ENCODE measurements around the gene HDGFL3. TPM values are rescaled to one million over a fixed set of nuclear protein-coding genes. Genes with fewer than 3 reads are reported as not detected.
A peak's percentile ranks its signal among the peaks of the same experiment; 100 is the strongest.

HDGFL3 gene
- total and polyA plus RNA-seq, 9 of the 15 experiments (the other 6 are each of a cell fraction or from before 2014, with no cell fraction given): 6.7 to 42.0 (median 31.4) TPM

DNA sequence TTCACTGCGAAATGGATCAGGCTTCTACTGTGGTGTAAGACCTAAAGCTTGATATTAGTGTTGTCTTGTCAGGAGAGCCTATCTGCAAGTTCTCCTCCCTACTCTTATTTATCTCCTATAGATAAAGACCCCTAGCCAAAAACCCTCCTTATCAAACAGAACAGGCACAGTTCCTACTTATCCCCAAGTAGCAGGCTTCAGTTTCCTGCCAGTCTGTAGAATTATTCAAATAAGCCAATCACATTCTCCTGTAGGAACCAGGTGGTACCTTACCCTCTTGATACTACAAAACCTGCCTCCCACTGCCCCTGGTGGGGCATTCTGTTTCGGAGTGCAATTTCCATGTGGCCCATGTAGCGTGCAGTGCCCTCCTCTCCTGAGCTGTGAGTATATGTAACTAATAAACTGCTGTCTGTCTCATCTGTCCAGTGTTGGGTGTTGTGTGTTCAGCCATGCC, 28.7 kb downstream of the HDGFL3 start:
- 0 out of 4 replicates have a peak overlapping the region, but pooled peaks of 1 of the 2 experiments have one; percentile 25 for H3K9ac ChIP-seq (ENCODE audit: insufficient read depth in 1 of 2, low read depth in 2 of 2, low read length in 2 of 2)
- H3K27ac ChIP-seq (ENCODE audit: extremely low read depth, low read depth, low read length): peak overlapping the region; percentile 40
- in situ Hi-C loops (cut with MboI) (no loop called here), intact Hi-C loops (cut with micrococcal nuclease) (no loop called here)
- peak overlapping the region; percentile 49 for H3K4me2 ChIP-seq (ENCODE audit: insufficient read depth, low read length)
- no peaks in the 10 kb centered on the region; the same call in 1 of the 3 replicates for H3K36me3 ChIP-seq (ENCODE audit: control insufficient read depth, insufficient read depth, low read length)
- peak; percentile 59 for FAIRE-seq
- no peaks in the 10 kb centered on the region for H4K20me1 ChIP-seq (replicated peaks; ENCODE audit: control insufficient read depth, insufficient read depth, low read length)
- no peaks in the 10 kb centered on the region for H3K79me2 ChIP-seq (ENCODE audit: control insufficient read depth, insufficient read depth, low read length)
- ATAC-seq: peak; percentile 68
- peak; percentile 40 to 67 (median 61) for DNase-seq (ENCODE audit: extremely low read depth in 1 of 4, low spot score in 3 of 4)
- BruUV-seq (replicated peaks): no TSS peak
- CTCF ChIA-PET (ENCODE audit: low intra/inter-chr PET ratio): no interaction called here
- POLR2A ChIA-PET: interaction anchor here (0.6 kb wide), 1 partner anchor 59 kb away, joined by 3 read pairs; no protein-coding TSS in a partner anchor
- H2AFZ ChIP-seq (ENCODE audit: low read depth, low read length): peak overlapping the region; percentile 35
- 4% methylated on average over 3 of the region's 3 CpGs for WGBS (ENCODE audit: insufficient coverage, low coverage, missing lambda C conversion rate)
- no peak overlapping the region for H3K4me3 ChIP-seq
- peaks cover 5 to 8% of the 10 kb centered on the region in 2 experiments; a peak in 3 of 5 replicates for H3K4me1 ChIP-seq (replicated peaks in 1 of 2; ENCODE audit: control insufficient read depth in 2 of 2, insufficient read depth in 2 of 2, low read length in 2 of 2)
- H3K9me1 ChIP-seq (ENCODE audit: control insufficient read depth, insufficient read depth, low read length): no peaks in the 10 kb centered on the region
- H3K9me3 ChIP-seq (replicated peaks; ENCODE audit: control insufficient read depth, insufficient read depth, low read depth, low read length): no peaks in the 10 kb centered on the region
- no peaks in the 10 kb centered on the region for H3K27me3 ChIP-seq (ENCODE audit: control insufficient read depth in 2 of 2, insufficient read depth in 2 of 2, low read length in 2 of 2)
- TF ChIP-seq TFAM (CRISPR knock-in tag; conservative IDR thresholded peaks at IDR 0.05): no peak
- TF ChIP-seq, protein P1, sequence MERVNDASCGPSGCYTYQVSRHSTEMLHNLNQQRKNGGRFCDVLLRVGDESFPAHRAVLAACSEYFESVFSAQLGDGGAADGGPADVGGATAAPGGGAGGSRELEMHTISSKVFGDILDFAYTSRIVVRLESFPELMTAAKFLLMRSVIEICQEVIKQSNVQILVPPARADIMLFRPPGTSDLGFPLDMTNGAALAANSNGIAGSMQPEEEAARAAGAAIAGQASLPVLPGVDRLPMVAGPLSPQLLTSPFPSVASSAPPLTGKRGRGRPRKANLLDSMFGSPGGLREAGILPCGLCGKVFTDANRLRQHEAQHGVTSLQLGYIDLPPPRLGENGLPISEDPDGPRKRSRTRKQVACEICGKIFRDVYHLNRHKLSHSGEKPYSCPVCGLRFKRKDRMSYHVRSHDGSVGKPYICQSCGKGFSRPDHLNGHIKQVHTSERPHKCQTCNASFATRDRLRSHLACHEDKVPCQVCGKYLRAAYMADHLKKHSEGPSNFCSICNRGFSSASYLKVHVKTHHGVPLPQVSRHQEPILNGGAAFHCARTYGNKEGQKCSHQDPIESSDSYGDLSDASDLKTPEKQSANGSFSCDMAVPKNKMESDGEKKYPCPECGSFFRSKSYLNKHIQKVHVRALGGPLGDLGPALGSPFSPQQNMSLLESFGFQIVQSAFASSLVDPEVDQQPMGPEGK (CRISPR knock-in tag; IDR thresholded peaks at IDR 0.05; ENCODE audit: borderline replicate concordance): no peak
- TF ChIP-seq POLR2B (IDR thresholded peaks at IDR 0.05; ENCODE audit: low read depth, partially characterized antibody): no peak
- TF ChIP-seq, protein P2, sequence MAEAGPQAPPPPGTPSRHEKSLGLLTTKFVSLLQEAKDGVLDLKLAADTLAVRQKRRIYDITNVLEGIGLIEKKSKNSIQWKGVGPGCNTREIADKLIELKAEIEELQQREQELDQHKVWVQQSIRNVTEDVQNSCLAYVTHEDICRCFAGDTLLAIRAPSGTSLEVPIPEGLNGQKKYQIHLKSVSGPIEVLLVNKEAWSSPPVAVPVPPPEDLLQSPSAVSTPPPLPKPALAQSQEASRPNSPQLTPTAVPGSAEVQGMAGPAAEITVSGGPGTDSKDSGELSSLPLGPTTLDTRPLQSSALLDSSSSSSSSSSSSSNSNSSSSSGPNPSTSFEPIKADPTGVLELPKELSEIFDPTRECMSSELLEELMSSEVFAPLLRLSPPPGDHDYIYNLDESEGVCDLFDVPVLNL (CRISPR knock-in tag; IDR thresholded peaks at IDR 0.05; ENCODE audit: low read depth): no peak
- TF ChIP-seq EP400 (IDR thresholded peaks at IDR 0.05): 0 out of 2 replicates have a peak, but pooled peaks have one; percentile 14
- TF ChIP-seq TBL1XR1 (IDR thresholded peaks at IDR 0.05; ENCODE audit: low read length in 2 of 2): peak in 1 of 2 experiments; percentile 60; a peak in 1 of 4 replicates
- no peak for TF ChIP-seq ARHGAP35 (IDR thresholded peaks at IDR 0.05; ENCODE audit: partially characterized antibody)
- TF ChIP-seq, protein P3, sequence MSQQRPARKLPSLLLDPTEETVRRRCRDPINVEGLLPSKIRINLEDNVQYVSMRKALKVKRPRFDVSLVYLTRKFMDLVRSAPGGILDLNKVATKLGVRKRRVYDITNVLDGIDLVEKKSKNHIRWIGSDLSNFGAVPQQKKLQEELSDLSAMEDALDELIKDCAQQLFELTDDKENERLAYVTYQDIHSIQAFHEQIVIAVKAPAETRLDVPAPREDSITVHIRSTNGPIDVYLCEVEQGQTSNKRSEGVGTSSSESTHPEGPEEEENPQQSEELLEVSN (IDR thresholded peaks at IDR 0.05; ENCODE audit: borderline replicate concordance in 1 of 2, extremely low read depth in 1 of 2, insufficient read depth in 1 of 2, insufficient read length in 1 of 2, low read depth in 1 of 2, low read length in 1 of 2, poor library complexity in 1 of 2, severe bottlenecking in 1 of 2): no peak
- TF ChIP-seq, protein P4, sequence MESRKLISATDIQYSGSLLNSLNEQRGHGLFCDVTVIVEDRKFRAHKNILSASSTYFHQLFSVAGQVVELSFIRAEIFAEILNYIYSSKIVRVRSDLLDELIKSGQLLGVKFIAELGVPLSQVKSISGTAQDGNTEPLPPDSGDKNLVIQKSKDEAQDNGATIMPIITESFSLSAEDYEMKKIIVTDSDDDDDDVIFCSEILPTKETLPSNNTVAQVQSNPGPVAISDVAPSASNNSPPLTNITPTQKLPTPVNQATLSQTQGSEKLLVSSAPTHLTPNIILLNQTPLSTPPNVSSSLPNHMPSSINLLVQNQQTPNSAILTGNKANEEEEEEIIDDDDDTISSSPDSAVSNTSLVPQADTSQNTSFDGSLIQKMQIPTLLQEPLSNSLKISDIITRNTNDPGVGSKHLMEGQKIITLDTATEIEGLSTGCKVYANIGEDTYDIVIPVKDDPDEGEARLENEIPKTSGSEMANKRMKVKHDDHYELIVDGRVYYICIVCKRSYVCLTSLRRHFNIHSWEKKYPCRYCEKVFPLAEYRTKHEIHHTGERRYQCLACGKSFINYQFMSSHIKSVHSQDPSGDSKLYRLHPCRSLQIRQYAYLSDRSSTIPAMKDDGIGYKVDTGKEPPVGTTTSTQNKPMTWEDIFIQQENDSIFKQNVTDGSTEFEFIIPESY (CRISPR knock-in tag; IDR thresholded peaks at IDR 0.05): no peak
- no peak for TF ChIP-seq HMBOX1 (IDR thresholded peaks at IDR 0.05)
- TF ChIP-seq TCFL5 (CRISPR knock-in tag; conservative IDR thresholded peaks at IDR 0.05): no peak
- no peak for TF ChIP-seq TAF9B (IDR thresholded peaks at IDR 0.05; ENCODE audit: partially characterized antibody)
- no peak for TF ChIP-seq KDM2B (CRISPR knock-in tag; IDR thresholded peaks at IDR 0.05)
- no peak for TF ChIP-seq STAT5B (CRISPR knock-in tag; IDR thresholded peaks at IDR 0.05)
- TF ChIP-seq ZKSCAN3 (CRISPR knock-in tag; IDR thresholded peaks at IDR 0.05): no peak
